AG04450 (cell line): ENCODE measurements around the gene MYO5C. TPM values are rescaled to one million over a fixed set of nuclear protein-coding genes. Genes with fewer than 3 reads are reported as not detected.

Experiments
- CTCF ChIA-PET: fragments of 300-600, 350-600 bp; formaldehyde crosslinking; extraction: SDS; loops from one replicate; lab custom pipeline; 2022; ENCODE audit warnings: antibody characterized with exemption, inconsistent platforms; lab: Charles Lee
- POLR2A ChIA-PET: fragments of 350-600 bp; formaldehyde crosslinking; extraction: SDS; loops from one replicate; lab custom pipeline; 2021; ENCODE audit warnings: antibody characterized with exemption, inconsistent platforms; lab: Yijun Ruan, JAX
- DNase-seq: peaks from one replicate; pipeline ENCODE4 v3.0.0-alpha.2; 2011; ENCODE audit warnings: low read depth, low spot score
- H3K27ac ChIP-seq: one replicate; pipeline ENCODE4 v1.5.1; 2012; ENCODE audit warnings: low read depth, low read length, control low read depth
- H3K27me3 ChIP-seq: one replicate; pipeline ENCODE4 v1.6.0; 2012; ENCODE audit warnings: low read length; ENCODE audit not compliant: control insufficient read depth, insufficient read depth
- H3K4me3 ChIP-seq: 2 replicates; pipeline ENCODE4 v1.5.1; 2011; ENCODE audit warnings: mild to moderate bottlenecking, low read depth, low read length, control low read depth
- H3K9me3 ChIP-seq: 2 replicates; pipeline ENCODE4 v1.5.1; 2012; ENCODE audit warnings: low read length; ENCODE audit not compliant: control insufficient read depth, insufficient read depth
- CTCF ChIP-seq: IDR thresholded peaks from 2 replicates; pipeline ENCODE4 v1.5.1; 2011; ENCODE audit warnings: low read depth, low read length, control low read depth, inconsistent platforms
- polyA plus RNA-seq: library from polyadenylated mRNA; depleted of rRNA; stranded (reverse); fragments of >200 nt; gene quantifications from 2 replicates; pipeline ENCODE4 v1.2.3, GENCODE V29; 2011

MYO5C gene
- polyA plus RNA-seq, 1 experiment, result 0.24 TPM

- H3K27me3 ChIP-seq, result no peaks in the 10 kb centered on the region
- DNase-seq, result no peak
- no peaks in the 10 kb centered on the region for H3K9me3 ChIP-seq
- ChIA-PET POLR2A (no interaction called here), CTCF (no interaction called here)
- H3K27ac ChIP-seq, result no peak overlapping the region
- H3K4me3 ChIP-seq, result no peak overlapping the region
- TF ChIP-seq CTCF, result no peak
Measured at GRCh38 chr15:52308446-52309153, 13.0 kb upstream of the MYO5C start.

- CTCF ChIA-PET, result no interaction called here
- Histone ChIP-seq H3K27me3 (no peaks in the 10 kb centered on the region), H3K27ac (no peak overlapping the region), H3K4me3 (no peak overlapping the region), H3K9me3 (no peaks in the 10 kb centered on the region)
- POLR2A ChIA-PET, result no interaction called here
- TF ChIP-seq CTCF, result no peak
- DNase-seq, result no peak
Measured at GRCh38 chr15:52307847-52308246, 12.2 kb upstream of the MYO5C start.

- peak; percentile 26 for DNase-seq
- H3K9me3 ChIP-seq, result no peaks in the 10 kb centered on the region
- TF ChIP-seq CTCF, result no peak
- no peaks in the 10 kb centered on the region for H3K27me3 ChIP-seq
- ChIA-PET POLR2A (no interaction called here), CTCF (no interaction called here)
- H3K27ac ChIP-seq, result no peak overlapping the region
- H3K4me3 ChIP-seq, result no peak overlapping the region
Measured at GRCh38 chr15:52306270-52306669, 10.7 kb upstream of the MYO5C start.

GRCh38 chr15:52303093-52303772 is 7.6 kb upstream of the MYO5C start:
- Histone ChIP-seq H3K9me3 (no peaks in the 10 kb centered on the region), H3K27ac (no peak overlapping the region), H3K4me3 (no peak overlapping the region), H3K27me3 (no peaks in the 10 kb centered on the region)
- ChIA-PET POLR2A (no interaction called here), CTCF (interaction anchor here (1.0 kb wide), 1 partner anchor 46 kb away, joined by 3 read pairs; no protein-coding TSS in a partner anchor)
- no peak for TF ChIP-seq CTCF
- no peak for DNase-seq

GRCh38 chr15:52301265-52301847 is 5.8 kb upstream of the MYO5C start:
- POLR2A ChIA-PET, result no interaction called here
- H3K27me3 ChIP-seq, result peaks cover 1% of the 10 kb centered on the region
- TF ChIP-seq CTCF, result no peak
- no peak overlapping the region for H3K27ac ChIP-seq
- H3K9me3 ChIP-seq, result no peaks in the 10 kb centered on the region
- no peak overlapping the region for H3K4me3 ChIP-seq
- CTCF ChIA-PET, result no interaction called here
- DNase-seq, result no peak
